HepG2 (cell line): ENCODE data around the gene IQCE. TPM values are rescaled to one million over a fixed set of nuclear protein-coding genes. Genes with fewer than 3 reads are reported as not detected.

Experiments
- ETV5 ChIP-seq: IDR thresholded peaks from 2 replicates; pipeline ENCODE4 v1.6.1; 2018; ENCODE audit warnings: missing biosample characterization, missing genetic modification reagents, inconsistent platforms, borderline replicate concordance
- FOSL2 ChIP-seq: sonication (generic); formaldehyde crosslinking; IDR thresholded peaks from 2 replicates; pipeline ENCODE4 v1.4.0; 2020; ENCODE audit warnings: missing genetic modification reagents
- GFI1 ChIP-seq: sonication (generic); formaldehyde crosslinking; IDR thresholded peaks from 2 replicates; pipeline ENCODE4 v1.5.0; 2020; ENCODE audit warnings: missing genetic modification reagents, mild to moderate bottlenecking, borderline replicate concordance
- SP140L ChIP-seq: sonication (generic); formaldehyde crosslinking; IDR thresholded peaks from 2 replicates; pipeline ENCODE4 v1.4.0; 2020; ENCODE audit warnings: missing genetic modification reagents, borderline replicate concordance
- STAT5B ChIP-seq: sonication (generic); formaldehyde crosslinking; IDR thresholded peaks from 2 replicates; pipeline ENCODE4 v1.4.0; 2020; ENCODE audit warnings: missing genetic modification reagents
- ZFX ChIP-seq: sonication (generic); formaldehyde crosslinking; IDR thresholded peaks from 2 replicates; pipeline ENCODE4 v1.4.0; 2020; ENCODE audit warnings: mild to moderate bottlenecking, low read depth, missing genetic modification reagents, moderate library complexity
- ZNF713 ChIP-seq: sonication (generic); formaldehyde crosslinking; IDR thresholded peaks from 2 replicates; pipeline ENCODE4 v1.4.0; 2020; ENCODE audit warnings: mild to moderate bottlenecking, missing genetic modification reagents
- polyA plus RNA-seq, 8 experiments: library from polyadenylated mRNA; depleted of rRNA in 3 of 8; stranded (reverse) in 7 of 8; unstranded in 1 of 8; fragments of >200 nt; fragmentation: Illumina TruSeq in 4 of 8; extraction: Trizol in 4 of 8; gene quantifications; 2 replicates each; pipeline versions ENCODE4 v1.2.1 to v1.2.3, GENCODE V29; 2011 to 2016; ENCODE audit warnings: low read depth in 4 of 8, missing spikeins in 1 of 8, mixed read lengths in 1 of 8; ENCODE audit not compliant: insufficient read depth in 1 of 8
- total RNA-seq, 5 experiments: library from RNA; depleted of rRNA; stranded (reverse); fragments of >200 nt; fragmentation: Illumina TruSeq; extraction: Trizol; gene quantifications; 2 replicates each; pipeline ENCODE4 v1.2.3, GENCODE V29; 2016; ENCODE audit warnings: low read depth in 1 of 5
- TF ChIP-seq, protein P1 (sequence below): sonication (generic); formaldehyde crosslinking; IDR thresholded peaks from 2 replicates; pipeline ENCODE4 v1.4.0; 2020; ENCODE audit warnings: missing genetic modification reagents, borderline replicate concordance
- TF ChIP-seq, protein P2 (sequence below): sonication (generic); formaldehyde crosslinking; IDR thresholded peaks from 2 replicates; pipeline ENCODE4 v1.4.0; 2020; ENCODE audit warnings: missing genetic modification reagents, borderline replicate concordance
- TF ChIP-seq, protein P3 (sequence below): IDR thresholded peaks from 2 replicates; pipeline ENCODE4 v1.6.1; 2016; ENCODE audit warnings: low read depth, missing genetic modification reagents, missing compliant biosample characterization
- TF ChIP-seq, protein P4 (sequence below): sonication (generic); formaldehyde crosslinking; IDR thresholded peaks from 2 replicates; pipeline ENCODE4 v1.4.0; 2020; ENCODE audit warnings: mild to moderate bottlenecking, missing genetic modification reagents

Gene IQCE
- total and polyA plus RNA-seq, 2 of the 13 experiments (the other 11 are each of a cell fraction or from before 2014, with no cell fraction given), result 1.5 to 2.5 TPM

DNA sequence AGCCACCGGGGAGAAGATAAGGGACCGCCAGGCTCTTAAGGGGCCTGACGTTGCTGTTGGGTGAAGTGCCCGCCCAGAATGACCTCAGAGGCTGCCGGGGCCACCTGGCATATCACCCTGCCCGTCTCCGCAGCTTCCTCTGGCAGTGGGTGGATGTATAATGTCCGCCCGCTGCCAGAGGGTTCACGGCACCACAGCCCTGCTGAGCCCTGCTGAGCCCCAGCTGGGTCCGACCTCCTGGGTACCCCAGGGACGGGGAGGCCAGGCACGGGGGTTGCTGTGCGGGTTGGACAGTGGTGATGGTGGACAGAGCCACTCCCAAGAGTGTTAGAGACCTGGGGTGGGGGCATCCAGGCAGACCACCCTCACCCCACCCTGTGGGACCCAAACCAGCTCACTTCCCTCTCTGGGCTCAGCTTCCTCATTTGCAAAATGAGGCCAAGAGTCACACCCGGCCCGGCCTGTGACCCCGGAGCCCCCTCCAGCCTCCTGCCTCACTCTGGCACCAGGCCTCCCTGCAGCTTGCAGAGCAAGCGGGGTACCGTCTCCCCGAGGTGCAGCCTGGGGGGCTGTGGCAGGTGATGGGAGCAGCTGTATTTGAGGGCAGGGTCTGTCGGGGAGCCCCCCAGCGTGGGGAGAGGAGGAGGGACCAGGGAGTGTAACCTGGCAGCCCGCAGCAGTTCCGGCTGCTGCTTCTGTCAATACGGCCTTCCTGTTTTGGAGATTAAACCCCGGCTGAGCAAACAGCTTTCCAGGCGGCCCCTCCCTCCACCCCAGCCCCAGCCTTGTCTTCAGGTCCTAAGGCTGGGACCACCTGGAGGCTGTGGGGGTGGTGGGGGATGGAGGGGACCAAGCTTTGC lies 47.6 kb upstream of the IQCE start (continued):
- TF ChIP-seq, protein P1, sequence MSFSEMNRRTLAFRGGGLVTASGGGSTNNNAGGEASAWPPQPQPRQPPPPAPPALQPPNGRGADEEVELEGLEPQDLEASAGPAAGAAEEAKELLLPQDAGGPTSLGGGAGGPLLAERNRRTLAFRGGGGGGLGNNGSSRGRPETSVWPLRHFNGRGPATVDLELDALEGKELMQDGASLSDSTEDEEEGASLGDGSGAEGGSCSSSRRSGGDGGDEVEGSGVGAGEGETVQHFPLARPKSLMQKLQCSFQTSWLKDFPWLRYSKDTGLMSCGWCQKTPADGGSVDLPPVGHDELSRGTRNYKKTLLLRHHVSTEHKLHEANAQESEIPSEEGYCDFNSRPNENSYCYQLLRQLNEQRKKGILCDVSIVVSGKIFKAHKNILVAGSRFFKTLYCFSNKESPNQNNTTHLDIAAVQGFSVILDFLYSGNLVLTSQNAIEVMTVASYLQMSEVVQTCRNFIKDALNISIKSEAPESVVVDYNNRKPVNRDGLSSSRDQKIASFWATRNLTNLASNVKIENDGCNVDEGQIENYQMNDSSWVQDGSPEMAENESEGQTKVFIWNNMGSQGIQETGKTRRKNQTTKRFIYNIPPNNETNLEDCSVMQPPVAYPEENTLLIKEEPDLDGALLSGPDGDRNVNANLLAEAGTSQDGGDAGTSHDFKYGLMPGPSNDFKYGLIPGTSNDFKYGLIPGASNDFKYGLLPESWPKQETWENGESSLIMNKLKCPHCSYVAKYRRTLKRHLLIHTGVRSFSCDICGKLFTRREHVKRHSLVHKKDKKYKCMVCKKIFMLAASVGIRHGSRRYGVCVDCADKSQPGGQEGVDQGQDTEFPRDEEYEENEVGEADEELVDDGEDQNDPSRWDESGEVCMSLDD, result peak; percentile 60; the same call in 1 of the 2 replicates
- TF ChIP-seq, protein P2, sequence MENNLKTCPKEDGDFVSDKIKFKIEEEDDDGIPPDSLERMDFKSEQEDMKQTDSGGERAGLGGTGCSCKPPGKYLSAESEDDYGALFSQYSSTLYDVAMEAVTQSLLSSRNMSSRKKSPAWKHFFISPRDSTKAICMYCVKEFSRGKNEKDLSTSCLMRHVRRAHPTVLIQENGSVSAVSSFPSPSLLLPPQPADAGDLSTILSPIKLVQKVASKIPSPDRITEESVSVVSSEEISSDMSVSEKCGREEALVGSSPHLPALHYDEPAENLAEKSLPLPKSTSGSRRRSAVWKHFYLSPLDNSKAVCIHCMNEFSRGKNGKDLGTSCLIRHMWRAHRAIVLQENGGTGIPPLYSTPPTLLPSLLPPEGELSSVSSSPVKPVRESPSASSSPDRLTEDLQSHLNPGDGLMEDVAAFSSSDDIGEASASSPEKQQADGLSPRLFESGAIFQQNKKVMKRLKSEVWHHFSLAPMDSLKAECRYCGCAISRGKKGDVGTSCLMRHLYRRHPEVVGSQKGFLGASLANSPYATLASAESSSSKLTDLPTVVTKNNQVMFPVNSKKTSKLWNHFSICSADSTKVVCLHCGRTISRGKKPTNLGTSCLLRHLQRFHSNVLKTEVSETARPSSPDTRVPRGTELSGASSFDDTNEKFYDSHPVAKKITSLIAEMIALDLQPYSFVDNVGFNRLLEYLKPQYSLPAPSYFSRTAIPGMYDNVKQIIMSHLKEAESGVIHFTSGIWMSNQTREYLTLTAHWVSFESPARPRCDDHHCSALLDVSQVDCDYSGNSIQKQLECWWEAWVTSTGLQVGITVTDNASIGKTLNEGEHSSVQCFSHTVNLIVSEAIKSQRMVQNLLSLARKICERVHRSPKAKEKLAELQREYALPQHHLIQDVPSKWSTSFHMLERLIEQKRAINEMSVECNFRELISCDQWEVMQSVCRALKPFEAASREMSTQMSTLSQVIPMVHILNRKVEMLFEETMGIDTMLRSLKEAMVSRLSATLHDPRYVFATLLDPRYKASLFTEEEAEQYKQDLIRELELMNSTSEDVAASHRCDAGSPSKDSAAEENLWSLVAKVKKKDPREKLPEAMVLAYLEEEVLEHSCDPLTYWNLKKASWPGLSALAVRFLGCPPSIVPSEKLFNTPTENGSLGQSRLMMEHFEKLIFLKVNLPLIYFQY (CRISPR knock-in tag), result 0 out of 2 replicates have a peak, but pooled peaks have one; percentile 24
- TF ChIP-seq SP140L, result no peak
- no peak for TF ChIP-seq STAT5B
- TF ChIP-seq ZFX (CRISPR knock-in tag), result peak; percentile 21; the same call in 1 of the 2 replicates
- TF ChIP-seq, protein P3, sequence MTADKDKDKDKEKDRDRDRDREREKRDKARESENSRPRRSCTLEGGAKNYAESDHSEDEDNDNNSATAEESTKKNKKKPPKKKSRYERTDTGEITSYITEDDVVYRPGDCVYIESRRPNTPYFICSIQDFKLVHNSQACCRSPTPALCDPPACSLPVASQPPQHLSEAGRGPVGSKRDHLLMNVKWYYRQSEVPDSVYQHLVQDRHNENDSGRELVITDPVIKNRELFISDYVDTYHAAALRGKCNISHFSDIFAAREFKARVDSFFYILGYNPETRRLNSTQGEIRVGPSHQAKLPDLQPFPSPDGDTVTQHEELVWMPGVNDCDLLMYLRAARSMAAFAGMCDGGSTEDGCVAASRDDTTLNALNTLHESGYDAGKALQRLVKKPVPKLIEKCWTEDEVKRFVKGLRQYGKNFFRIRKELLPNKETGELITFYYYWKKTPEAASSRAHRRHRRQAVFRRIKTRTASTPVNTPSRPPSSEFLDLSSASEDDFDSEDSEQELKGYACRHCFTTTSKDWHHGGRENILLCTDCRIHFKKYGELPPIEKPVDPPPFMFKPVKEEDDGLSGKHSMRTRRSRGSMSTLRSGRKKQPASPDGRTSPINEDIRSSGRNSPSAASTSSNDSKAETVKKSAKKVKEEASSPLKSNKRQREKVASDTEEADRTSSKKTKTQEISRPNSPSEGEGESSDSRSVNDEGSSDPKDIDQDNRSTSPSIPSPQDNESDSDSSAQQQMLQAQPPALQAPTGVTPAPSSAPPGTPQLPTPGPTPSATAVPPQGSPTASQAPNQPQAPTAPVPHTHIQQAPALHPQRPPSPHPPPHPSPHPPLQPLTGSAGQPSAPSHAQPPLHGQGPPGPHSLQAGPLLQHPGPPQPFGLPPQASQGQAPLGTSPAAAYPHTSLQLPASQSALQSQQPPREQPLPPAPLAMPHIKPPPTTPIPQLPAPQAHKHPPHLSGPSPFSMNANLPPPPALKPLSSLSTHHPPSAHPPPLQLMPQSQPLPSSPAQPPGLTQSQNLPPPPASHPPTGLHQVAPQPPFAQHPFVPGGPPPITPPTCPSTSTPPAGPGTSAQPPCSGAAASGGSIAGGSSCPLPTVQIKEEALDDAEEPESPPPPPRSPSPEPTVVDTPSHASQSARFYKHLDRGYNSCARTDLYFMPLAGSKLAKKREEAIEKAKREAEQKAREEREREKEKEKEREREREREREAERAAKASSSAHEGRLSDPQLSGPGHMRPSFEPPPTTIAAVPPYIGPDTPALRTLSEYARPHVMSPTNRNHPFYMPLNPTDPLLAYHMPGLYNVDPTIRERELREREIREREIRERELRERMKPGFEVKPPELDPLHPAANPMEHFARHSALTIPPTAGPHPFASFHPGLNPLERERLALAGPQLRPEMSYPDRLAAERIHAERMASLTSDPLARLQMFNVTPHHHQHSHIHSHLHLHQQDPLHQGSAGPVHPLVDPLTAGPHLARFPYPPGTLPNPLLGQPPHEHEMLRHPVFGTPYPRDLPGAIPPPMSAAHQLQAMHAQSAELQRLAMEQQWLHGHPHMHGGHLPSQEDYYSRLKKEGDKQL, result peak; percentile 58; the same call in 1 of the 2 replicates
- 0 out of 2 replicates have a peak, but pooled peaks have one; percentile 31 for TF ChIP-seq FOSL2 (CRISPR knock-in tag)
- TF ChIP-seq GFI1, result peak; percentile 99
- peak; percentile 99 for TF ChIP-seq ETV5 (CRISPR knock-in tag)
- TF ChIP-seq, protein P4, sequence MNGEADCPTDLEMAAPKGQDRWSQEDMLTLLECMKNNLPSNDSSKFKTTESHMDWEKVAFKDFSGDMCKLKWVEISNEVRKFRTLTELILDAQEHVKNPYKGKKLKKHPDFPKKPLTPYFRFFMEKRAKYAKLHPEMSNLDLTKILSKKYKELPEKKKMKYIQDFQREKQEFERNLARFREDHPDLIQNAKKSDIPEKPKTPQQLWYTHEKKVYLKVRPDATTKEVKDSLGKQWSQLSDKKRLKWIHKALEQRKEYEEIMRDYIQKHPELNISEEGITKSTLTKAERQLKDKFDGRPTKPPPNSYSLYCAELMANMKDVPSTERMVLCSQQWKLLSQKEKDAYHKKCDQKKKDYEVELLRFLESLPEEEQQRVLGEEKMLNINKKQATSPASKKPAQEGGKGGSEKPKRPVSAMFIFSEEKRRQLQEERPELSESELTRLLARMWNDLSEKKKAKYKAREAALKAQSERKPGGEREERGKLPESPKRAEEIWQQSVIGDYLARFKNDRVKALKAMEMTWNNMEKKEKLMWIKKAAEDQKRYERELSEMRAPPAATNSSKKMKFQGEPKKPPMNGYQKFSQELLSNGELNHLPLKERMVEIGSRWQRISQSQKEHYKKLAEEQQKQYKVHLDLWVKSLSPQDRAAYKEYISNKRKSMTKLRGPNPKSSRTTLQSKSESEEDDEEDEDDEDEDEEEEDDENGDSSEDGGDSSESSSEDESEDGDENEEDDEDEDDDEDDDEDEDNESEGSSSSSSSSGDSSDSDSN (CRISPR knock-in tag), result peak; percentile 59
- TF ChIP-seq ZNF713 (CRISPR knock-in tag), result no peak
